HG02588 (cell line): Measurements from ENCODE around the gene ZKSCAN3.
"Not testable (repeated sequence)": the region's sequence is repeated elsewhere in the genome, so short reads cannot be mapped to it uniquely, and the experiment has no call there.

Source experiments
- ATAC-seq: cut with Tn5 transposase; IDR thresholded peaks from one replicate; pipeline ENCODE4 v1.9.1; 2021; ENCODE audit warnings: mild to moderate bottlenecking, moderate library complexity; ENCODE audit not compliant: unreplicated experiment

The ZKSCAN3 gene

GRCh38 chr6:28349892-28350737 lies at the start of gene ZKSCAN3:
TSS of gene ZKSCAN3 (plus strand) at chr6:28349947. CDS start at chr6:28359587, 9,640 bp downstream.
- ATAC-seq: peak; percentile 96

DNA sequence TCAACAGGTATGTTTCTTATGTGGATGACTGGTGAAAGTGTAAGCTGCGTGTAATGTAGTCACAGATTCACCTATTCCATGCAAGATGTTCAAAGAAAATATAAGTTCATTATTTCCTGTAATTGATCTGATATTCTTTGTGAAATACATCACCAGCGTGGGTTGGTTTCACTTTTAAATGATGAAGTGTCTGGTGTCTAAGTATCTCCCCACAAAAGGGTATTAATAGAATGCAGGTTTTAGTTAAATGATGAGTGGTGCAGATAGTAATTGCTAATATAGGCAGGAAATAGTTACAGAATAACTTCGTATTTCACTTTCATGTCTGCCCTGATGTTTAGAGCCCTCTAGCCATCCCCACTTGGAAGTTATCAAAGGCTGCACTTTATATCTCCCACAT lies 46.2 kb upstream of the ZKSCAN3 start:
- ATAC-seq: no peak

GRCh38 chr6:28306363-28306762 lies 43.4 kb upstream of the ZKSCAN3 start:
- ATAC-seq: not testable (repeated sequence)

- ATAC-seq: no peak
Observed at GRCh38 chr6:28311139-28311823, 38.5 kb upstream of the ZKSCAN3 start.

GRCh38 chr6:28312939-28313338 lies 36.8 kb upstream of the ZKSCAN3 start:
- ATAC-seq: no peak

- no peak for ATAC-seq
Observed at GRCh38 chr6:28315628-28316027, 34.1 kb upstream of the ZKSCAN3 start.

GRCh38 chr6:28317866-28318265 lies 31.9 kb upstream of the ZKSCAN3 start:
- not testable (repeated sequence) for ATAC-seq

GRCh38 chr6:28322661-28323060 lies 27.1 kb upstream of the ZKSCAN3 start:
- ATAC-seq: no peak

DNA sequence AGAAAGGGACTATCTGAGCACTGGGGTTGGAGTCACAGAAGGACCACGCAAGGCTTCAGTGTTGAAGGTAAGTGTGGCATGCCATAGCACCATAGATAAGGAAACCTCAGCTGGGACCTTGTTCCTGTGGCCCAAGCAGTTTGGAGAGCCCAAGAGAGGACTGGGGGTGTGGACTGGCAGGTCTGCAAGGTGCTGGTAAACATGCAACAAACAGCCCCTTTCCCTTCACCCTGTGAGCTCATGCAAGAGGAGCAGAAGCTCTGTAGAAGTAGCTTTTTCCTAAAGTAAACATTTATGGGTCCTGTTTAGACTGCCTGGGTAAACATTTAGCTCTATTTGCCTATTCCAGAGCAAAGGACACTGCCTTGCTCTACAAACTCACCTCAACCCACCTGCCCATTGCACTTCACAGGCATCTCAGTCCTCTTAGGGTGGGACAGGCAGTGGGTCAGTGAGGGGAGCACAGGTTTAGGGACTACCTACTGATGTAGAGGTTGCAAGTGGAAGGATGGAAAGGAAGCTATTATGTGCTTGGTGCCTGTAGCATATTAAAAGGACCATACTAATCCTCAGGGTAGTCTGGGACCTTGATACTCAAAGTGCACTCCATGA lies 25.8 kb upstream of the ZKSCAN3 start:
- no peak for ATAC-seq

GRCh38 chr6:28326371-28326948 lies 23.3 kb upstream of the ZKSCAN3 start:
- ATAC-seq: no peak

- no peak for ATAC-seq
Observed at GRCh38 chr6:28330041-28330440, 19.7 kb upstream of the ZKSCAN3 start.

- ATAC-seq: no peak
Observed at GRCh38 chr6:28333047-28333446, 16.7 kb upstream of the ZKSCAN3 start.

DNA sequence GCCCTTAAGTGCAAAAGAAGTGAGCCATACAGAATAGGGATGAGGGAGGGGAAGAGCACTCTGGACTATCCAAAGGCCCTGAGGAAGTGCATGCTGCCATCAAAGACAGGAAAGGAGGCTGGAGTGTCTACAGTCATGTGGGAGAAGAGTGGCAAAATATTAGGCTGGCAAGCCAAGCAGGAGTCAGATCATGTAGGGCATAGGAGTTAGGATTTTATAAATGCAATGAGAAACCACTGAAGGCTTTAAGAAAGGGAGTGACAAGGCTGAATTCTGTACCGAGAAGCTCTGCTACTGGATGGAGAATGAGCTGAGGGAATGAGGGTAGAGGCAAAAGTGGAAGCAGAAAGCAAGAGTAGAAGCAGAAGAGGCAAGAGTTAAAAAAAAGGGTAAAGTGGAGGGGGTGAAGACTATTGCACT lies 16.1 kb upstream of the ZKSCAN3 start:
- no peak for ATAC-seq

DNA sequence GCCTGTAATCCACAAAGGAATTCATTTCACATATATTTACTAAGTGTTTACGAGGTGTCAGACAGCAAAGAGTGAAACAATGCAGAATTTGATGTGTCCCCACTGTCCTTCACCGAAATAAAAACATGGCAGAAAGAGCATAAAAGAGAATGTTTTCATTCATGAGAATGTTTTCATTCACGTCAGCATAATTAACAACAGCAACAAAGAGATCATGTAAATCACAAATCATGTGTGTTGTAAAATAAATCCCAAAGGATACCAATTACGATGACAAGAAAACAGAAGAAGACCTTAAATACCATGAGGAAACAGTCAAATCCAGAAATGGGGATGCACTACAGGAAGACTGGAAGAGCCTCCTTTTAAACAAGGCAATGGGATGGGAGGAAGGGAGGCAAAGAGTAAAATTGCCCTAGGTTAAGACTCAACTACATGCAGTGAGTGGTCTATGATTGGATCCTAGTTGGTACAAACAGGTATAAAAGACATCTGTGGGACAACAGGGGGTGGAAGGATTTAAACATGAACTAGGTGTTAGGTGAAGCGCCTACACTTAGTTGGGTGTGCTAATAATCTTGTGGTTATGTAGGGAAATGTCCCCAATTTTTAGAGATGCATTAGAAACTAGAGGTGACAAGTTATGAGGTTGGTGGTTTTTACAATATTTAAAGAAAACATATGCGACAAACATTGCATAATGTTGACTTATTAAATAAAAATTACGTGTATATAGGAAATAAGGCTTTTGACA lies 15.3 kb upstream of the ZKSCAN3 start:
- no peak for ATAC-seq

- no peak for ATAC-seq
Observed at GRCh38 chr6:28335040-28335563, 14.6 kb upstream of the ZKSCAN3 start.

DNA sequence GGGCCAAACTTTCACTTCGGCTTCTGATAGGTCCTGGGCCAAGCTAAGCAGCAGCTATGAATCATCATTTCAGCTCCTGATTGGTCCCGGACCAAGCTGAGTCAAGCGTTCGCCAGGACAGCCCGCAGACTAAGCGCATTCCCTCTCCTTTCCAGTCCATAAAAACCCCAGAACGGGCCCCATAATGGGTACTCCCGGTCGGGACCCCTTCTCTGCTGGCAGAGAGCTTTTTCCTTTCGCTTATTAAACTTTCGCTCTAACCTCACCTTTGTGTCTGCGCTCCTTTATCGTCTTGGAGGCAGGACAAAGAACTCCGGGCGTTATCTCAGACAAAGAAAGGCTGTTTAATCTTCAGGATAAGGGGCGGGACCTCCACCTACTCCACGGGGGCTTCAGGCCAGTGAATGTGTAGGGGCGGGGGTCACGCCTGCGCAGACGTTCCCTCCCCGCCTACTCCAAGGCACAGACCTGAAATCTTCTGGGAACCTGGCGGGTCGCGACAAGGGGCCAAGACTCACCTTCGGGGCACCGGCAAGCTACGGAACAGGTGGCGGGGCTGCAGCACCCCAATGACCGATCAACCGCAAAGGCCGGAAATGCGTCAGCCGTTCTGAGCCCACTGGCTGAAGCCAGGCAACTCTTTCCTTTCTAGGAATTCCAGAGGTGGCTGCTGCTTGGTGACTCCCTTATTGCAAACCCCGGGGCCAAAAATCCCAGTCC lies 14.0 kb upstream of the ZKSCAN3 start, which contains the start of gene ZSCAN31:
TSS of gene ZSCAN31 (minus strand) at position 585 of the 720 bp plus-strand sequence. CDS start 6,465 bp downstream, outside the sequence.
- peak; percentile 84 for ATAC-seq

GRCh38 chr6:28336284-28337120 lies 13.2 kb upstream of the ZKSCAN3 start:
- peak; percentile 39 for ATAC-seq

DNA sequence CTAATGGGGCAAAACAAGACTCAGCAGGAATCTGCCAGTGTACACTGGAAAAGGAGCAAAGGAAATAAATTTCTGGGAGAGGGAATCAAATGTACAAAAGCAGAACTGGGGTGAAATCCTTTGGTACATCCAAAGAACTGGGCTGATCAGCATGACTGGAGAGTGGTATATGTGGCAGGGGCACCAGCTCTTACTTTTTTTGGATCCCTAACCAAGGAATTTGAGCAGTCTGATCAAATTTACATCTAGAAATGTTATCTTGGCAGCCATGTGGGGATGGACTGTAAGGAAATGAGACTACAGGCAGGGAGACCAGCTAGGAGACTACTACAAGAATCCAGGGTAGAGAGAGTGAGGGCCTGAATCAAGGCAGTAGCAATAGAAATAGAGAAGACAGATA lies 12.6 kb upstream of the ZKSCAN3 start:
- ATAC-seq: no peak
